Retinal pigment epithelial cell (primary cell): ENCODE measurements around the gene PAPLN.

ENCODE experiments used
- DNase-seq: peaks from one replicate; pipeline ENCODE4 v3.0.0-alpha.2; 2010; ENCODE audit warnings: low read depth
- H3K4me3 ChIP-seq: 2 replicates; pipeline ENCODE4 v1.5.1; 2011; ENCODE audit warnings: mild to moderate bottlenecking, low read length, control low read depth, moderate library complexity
- CTCF ChIP-seq: conservative IDR thresholded peaks from 2 replicates; pipeline ENCODE4 v1.5.1; 2011; ENCODE audit warnings: low read depth, low read length, control low read depth, inconsistent platforms

Gene PAPLN

GRCh38 chr14:73280903-73281302, 43.6 kb downstream of the PAPLN start:
- H3K4me3 ChIP-seq, result no peak overlapping the region
- peak; percentile 12 for TF ChIP-seq CTCF
- no peak for DNase-seq

- DNase-seq, result no peak
- TF ChIP-seq CTCF, result peak; percentile 38
- H3K4me3 ChIP-seq, result no peak overlapping the region
Observed at GRCh38 chr14:73283608-73284379, 46.5 kb downstream of the PAPLN start.

GRCh38 chr14:73285979-73286378, 48.7 kb downstream of the PAPLN start:
- no peak for TF ChIP-seq CTCF
- DNase-seq, result no peak
- H3K4me3 ChIP-seq, result no peak overlapping the region

- no peak overlapping the region for H3K4me3 ChIP-seq
- no peak for TF ChIP-seq CTCF
- DNase-seq, result no peak
Observed at GRCh38 chr14:73286598-73286997, 49.3 kb downstream of the PAPLN start.

- no peak for TF ChIP-seq CTCF
- H3K4me3 ChIP-seq, result no peak overlapping the region
- DNase-seq, result no peak
Observed at GRCh38 chr14:73287071-73287470, 49.8 kb downstream of the PAPLN start.

GRCh38 chr14:73289308-73289707, 52.0 kb downstream of the PAPLN start:
- no peak for TF ChIP-seq CTCF
- no peak overlapping the region for H3K4me3 ChIP-seq
- no peak for DNase-seq

GRCh38 chr14:73289729-73290128, 52.4 kb downstream of the PAPLN start:
- DNase-seq, result no peak
- H3K4me3 ChIP-seq, result no peak overlapping the region
- TF ChIP-seq CTCF, result no peak
